NT2/D1 (cell line): Measurements from ENCODE around the gene MRPS26.

Experiments used
- SUZ12 ChIP-seq: IDR thresholded peaks from 2 replicates; pipeline ENCODE4 v1.6.1; 2011; ENCODE audit not compliant: insufficient read length, insufficient read depth; ENCODE audit errors: extremely low read depth
- ZNF274 ChIP-seq: IDR thresholded peaks from 2 replicates; pipeline ENCODE4 v1.6.1; 2011; ENCODE audit warnings: mild to moderate bottlenecking, low read depth, low read length

DNA sequence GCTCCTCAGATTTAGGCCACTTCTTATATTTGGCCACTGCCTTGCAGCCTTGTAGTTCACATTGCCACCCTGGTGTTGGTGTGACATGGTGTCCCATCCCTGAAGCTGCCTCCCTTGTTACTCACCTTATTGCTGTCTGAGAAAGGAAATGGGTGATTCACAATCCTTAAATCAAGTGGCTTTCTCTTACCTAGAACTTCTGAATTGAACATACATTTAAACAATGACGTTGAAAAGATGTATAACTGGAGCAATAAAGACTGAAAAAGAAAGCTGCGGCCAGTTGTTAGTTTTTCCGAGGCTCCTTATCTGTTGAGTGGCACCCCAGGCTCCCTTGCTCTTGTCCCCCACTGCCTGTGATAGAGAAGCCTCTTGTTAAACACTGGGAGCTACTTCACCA is 31.2 kb upstream of the MRPS26 start:
- TF ChIP-seq SUZ12 (no peak), ZNF274 (no peak)
